Smooth muscle cell of bladder (primary cell): ENCODE results near the gene PRDM11. TPM values are rescaled to one million over a fixed set of nuclear protein-coding genes. Genes with fewer than 3 reads are reported as not detected.

Source experiments
- total RNA-seq: library from RNA; depleted of rRNA; stranded (reverse); fragments of >200 nt; gene quantifications from 2 replicates; pipeline ENCODE4 v1.2.3, GENCODE V29; 2014

Gene PRDM11
- 3.4 and 4.0 TPM in 2 replicates for total RNA-seq

GRCh38 chr11:45146072-45147016, at the start of gene PRDM11:
PRDM11 (plus strand) TSS chr11:45146639; CDS start chr11:45181767, 35,128 bp downstream.

Other genes with a start within 250 kb of the PRDM11 start
- 11.5 and 13.0 TPM in 2 replicates for gene TP53I11, start 195.8 kb upstream of the PRDM11 start, total RNA-seq
- not detected in 2 replicates for gene SYT13, start 139.7 kb downstream of the PRDM11 start, total RNA-seq